Testis (tissue), 3 donors: ENCODE measurements around the gene PLPPR2. TPM values are rescaled to one million over a fixed set of nuclear protein-coding genes. Genes with fewer than 3 reads are reported as not detected.

Experiments used
- DNase-seq: peaks from one replicate; pipeline ENCODE4 v3.0.0-alpha.2; 2019
- H3K27ac ChIP-seq, 2 donors: fragments of 200-600 bp; sonication (generic); one replicate each; pipeline ENCODE4 v1.5.1; 2019
- H3K27me3 ChIP-seq: fragments of 200-600 bp; sonication (generic); one replicate; pipeline ENCODE4 v1.5.1; 2019
- H3K36me3 ChIP-seq: fragments of 200-600 bp; sonication (generic); one replicate; pipeline ENCODE4 v1.5.1; 2017; ENCODE audit warnings: low read depth; ENCODE audit errors: missing control alignments
- H3K4me1 ChIP-seq: fragments of 200-600 bp; sonication (generic); one replicate; pipeline ENCODE4 v1.5.1; 2019
- H3K4me3 ChIP-seq, 2 donors: fragments of 200-600 bp; sonication (generic); one replicate each; pipeline ENCODE4 v1.5.1; 2017 to 2019
- H3K9me3 ChIP-seq: fragments of 200-600 bp; sonication (generic); one replicate; pipeline ENCODE4 v1.5.1; 2017
- CTCF ChIP-seq, 3 experiments: fragments of 450-650 bp in 2 of 3; fragments of 200-600 bp in 1 of 3; sonication (generic) in 1 of 3; IDR thresholded peaks; one replicate each; pipeline ENCODE4 v1.5.1; 2016 to 2019; ENCODE audit warnings: antibody characterized with exemption in 3 of 3, mild to moderate bottlenecking in 2 of 3, moderate library complexity in 1 of 3
- POLR2A ChIP-seq: fragments of 450-650 bp; IDR thresholded peaks from one replicate; pipeline ENCODE4 v1.6.1; 2017; ENCODE audit warnings: antibody characterized with exemption, mild to moderate bottlenecking, moderate library complexity
- WGBS, 2 donors: methylation state at CpG; one replicate each; pipeline ENCODE4 v1.1.5; 2018; 5-methylcytosine and 5-hydroxymethylcytosine counted together
- intact Hi-C: fragments of 100-400 bp; cut with DNase I; formaldehyde crosslinking; loops from one replicate; pipeline ENCODE4 v1.15.1; 2023; ENCODE audit warnings: low total_unique reads
- polyA plus RNA-seq: library from polyadenylated mRNA; stranded (reverse); fragments of 350-450 nt; fragmentation: Illumina TruSeq; extraction: RNeasy Lipid Tissue Mini Kit (QIAGEN cat#74804); gene quantifications from one replicate; pipeline ENCODE4 v1.2.3, GENCODE V29; 2014; ENCODE audit warnings: low read depth, low replicate concordance; ENCODE audit not compliant: insufficient read depth
- total RNA-seq, 2 donors: library from RNA; depleted of rRNA; stranded (reverse); fragments of >200 nt; gene quantifications; one replicate each; pipeline ENCODE4 v1.2.3, GENCODE V29; 2016

Gene PLPPR2
- total and polyA plus RNA-seq, 3 donors from 2014 or later: 20.3 to 28.9 (median 27.1) TPM

- intact Hi-C loops: no loop called here
- H3K36me3 ChIP-seq: no peaks in the 10 kb centered on the region
Observed at GRCh38 chr19:11335449-11336146, 19.6 kb upstream of the PLPPR2 start.

GRCh38 chr19:11337080-11337479 is 18.2 kb upstream of the PLPPR2 start:
- H3K27ac ChIP-seq: no peak overlapping the region
- intact Hi-C loops: no loop called here
- H3K9me3 ChIP-seq: no peaks in the 10 kb centered on the region
- 72 to 79% methylated on average over 7 to 14 of the region's 14 CpGs for WGBS, 2 donors
- H3K4me3 ChIP-seq: no peak overlapping the region
- H3K27me3 ChIP-seq: no peaks in the 10 kb centered on the region
- TF ChIP-seq POLR2A (no peak), CTCF (IDR thresholded peaks at IDR 0.05) (no peak)
- no peak for DNase-seq
- no peaks in the 10 kb centered on the region for H3K36me3 ChIP-seq
- H3K4me1 ChIP-seq: peaks cover 13% of the 10 kb centered on the region

More at GRCh38 chr19:11335449-11336146, 19.6 kb upstream of the PLPPR2 start:
- Histone ChIP-seq H3K27me3 (no peaks in the 10 kb centered on the region), H3K4me3 (no peak overlapping the region), H3K27ac (no peak overlapping the region), H3K4me1 (peaks cover 13% of the 10 kb centered on the region), H3K9me3 (no peaks in the 10 kb centered on the region)
- 91 to 96% methylated on average over 8 to 17 of the region's 17 CpGs for WGBS, 2 donors
- no peak for TF ChIP-seq POLR2A
- no peak for TF ChIP-seq CTCF (IDR thresholded peaks at IDR 0.05)
- DNase-seq: no peak

- Histone ChIP-seq H3K4me3 (no peak overlapping the region), H3K27ac (no peak overlapping the region), H3K9me3 (no peaks in the 10 kb centered on the region), H3K27me3 (no peaks in the 10 kb centered on the region), H3K36me3 (no peaks in the 10 kb centered on the region), H3K4me1 (peaks cover 13% of the 10 kb centered on the region)
- TF ChIP-seq POLR2A (no peak), CTCF (IDR thresholded peaks at IDR 0.05) (no peak)
- 88 to 89% methylated on average over 7 of the region's 7 CpGs for WGBS, 2 donors
- intact Hi-C loops: no loop called here
- DNase-seq: no peak
Observed at GRCh38 chr19:11338121-11338520, 17.1 kb upstream of the PLPPR2 start.

GRCh38 chr19:11338569-11339253 is 16.5 kb upstream of the PLPPR2 start:
- intact Hi-C loops: no loop called here
- TF ChIP-seq CTCF (IDR thresholded peaks at IDR 0.05) (no peak), POLR2A (no peak)
- H3K4me1 ChIP-seq: peaks cover 13% of the 10 kb centered on the region
- 27 to 37% methylated on average over 19 to 21 of the region's 21 CpGs for WGBS, 2 donors
- DNase-seq: no peak
- no peaks in the 10 kb centered on the region for H3K36me3 ChIP-seq
- no peaks in the 10 kb centered on the region for H3K9me3 ChIP-seq
- H3K27me3 ChIP-seq: no peaks in the 10 kb centered on the region
- H3K27ac ChIP-seq: peak overlapping the region; percentile 52 to 76
- peak overlapping the region; percentile 61 to 65 for H3K4me3 ChIP-seq
